Fibroblast of the conjunctiva (primary cell): ENCODE results near the gene SCAMP3.
A peak's percentile ranks its signal among the peaks of the same experiment; 100 is the strongest.
"Not testable (repeated sequence)": the region's sequence is repeated elsewhere in the genome, so short reads cannot be mapped to it uniquely, and the experiment has no call there.

Source experiments
- DNase-seq: peaks from one replicate; pipeline ENCODE4 v3.0.0-alpha.2; 2010; ENCODE audit warnings: low read depth

Gene SCAMP3

GRCh38 chr1:155227261-155228095, 34.7 kb downstream of the SCAMP3 start:
- peak; percentile 99 for DNase-seq

GRCh38 chr1:155226910-155227260, 35.3 kb downstream of the SCAMP3 start:
- DNase-seq: no peak

GRCh38 chr1:155226188-155226909, 35.8 kb downstream of the SCAMP3 start:
- DNase-seq: peak; percentile 67

- DNase-seq: not testable (repeated sequence)
Measured at GRCh38 chr1:155225404-155225759, 36.8 kb downstream of the SCAMP3 start.

- DNase-seq: no peak
Measured at GRCh38 chr1:155223047-155223446, 39.1 kb downstream of the SCAMP3 start.

GRCh38 chr1:155220211-155220965, 41.8 kb downstream of the SCAMP3 start:
- DNase-seq: not testable (repeated sequence)

GRCh38 chr1:155219592-155220031, 42.5 kb downstream of the SCAMP3 start:
- no peak for DNase-seq

- no peak for DNase-seq
Measured at GRCh38 chr1:155218854-155219591, 43.1 kb downstream of the SCAMP3 start.

GRCh38 chr1:155214702-155215101, 47.5 kb downstream of the SCAMP3 start:
- DNase-seq: not testable (repeated sequence)

GRCh38 chr1:155212051-155212440, 50.1 kb downstream of the SCAMP3 start:
- not testable (repeated sequence) for DNase-seq

- not testable (repeated sequence) for DNase-seq
Measured at GRCh38 chr1:155211381-155212050, 50.6 kb downstream of the SCAMP3 start.

GRCh38 chr1:155210314-155211104, 51.7 kb downstream of the SCAMP3 start:
- DNase-seq: no peak

- no peak for DNase-seq
Measured at GRCh38 chr1:155209312-155209721, 52.8 kb downstream of the SCAMP3 start.

GRCh38 chr1:155208541-155209311, 53.4 kb downstream of the SCAMP3 start, which contains the start of gene MTX1:
MTX1 (plus strand) TSS chr1:155208695; CDS start chr1:155208805, 110 bp downstream.
- DNase-seq: peak; percentile 87

- DNase-seq: peak; percentile 37
Measured at GRCh38 chr1:155207806-155208540, 54.2 kb downstream of the SCAMP3 start, which contains the start of gene THBS3. THBS3 (minus strand) TSS chr1:155207897; CDS start chr1:155207876, 21 bp downstream.

- DNase-seq: peak; percentile 69
Measured at GRCh38 chr1:155206891-155207805, 55.0 kb downstream of the SCAMP3 start.
